ENCODE data around the gene ALDH1A2. TPM values are rescaled to one million over a fixed set of nuclear protein-coding genes. Genes with fewer than 3 reads are reported as not detected.

The ALDH1A2 gene
- total RNA-seq, 4 donors from 2014 or later: 7.5 to 16.5 (median 11.5) TPM

GRCh38 chr15:58066042-58066867 lies 744 bp upstream of the ALDH1A2 start:
- TF ChIP-seq CTCF (IDR thresholded peaks at IDR 0.05; ENCODE audit: low read depth): no peak

GRCh38 chr15:58064980-58065444 lies 499 bp downstream of the ALDH1A2 start:
- no peak for TF ChIP-seq CTCF (IDR thresholded peaks at IDR 0.05; ENCODE audit: low read depth)

- no peak for TF ChIP-seq CTCF (IDR thresholded peaks at IDR 0.05; ENCODE audit: low read depth)
Measured at GRCh38 chr15:58064082-58064979, 1.2 kb downstream of the ALDH1A2 start.

GRCh38 chr15:58063614-58064013 lies 1.9 kb downstream of the ALDH1A2 start:
- TF ChIP-seq CTCF (IDR thresholded peaks at IDR 0.05; ENCODE audit: low read depth): no peak

- no peak for TF ChIP-seq CTCF (IDR thresholded peaks at IDR 0.05; ENCODE audit: low read depth)
Measured at GRCh38 chr15:58062983-58063382, 2.5 kb downstream of the ALDH1A2 start.

- TF ChIP-seq CTCF (IDR thresholded peaks at IDR 0.05; ENCODE audit: low read depth): no peak
Measured at GRCh38 chr15:58062175-58062574, 3.3 kb downstream of the ALDH1A2 start.

- TF ChIP-seq CTCF (IDR thresholded peaks at IDR 0.05; ENCODE audit: low read depth): no peak
Measured at GRCh38 chr15:58060575-58060974, 4.9 kb downstream of the ALDH1A2 start.

Measured in subcutaneous adipose tissue (tissue), 4 donors.